NCI-H1092 (cell line): ENCODE data around the gene TMEFF1.
"Not testable (repeated sequence)": the region's sequence is repeated elsewhere in the genome, so short reads cannot be mapped to it uniquely, and the experiment has no call there.

Experiments
- DNase-seq: peaks from one replicate; lab custom pipeline; 2025; lab: John Stamatoyannopoulos, UW

Gene TMEFF1

DNA sequence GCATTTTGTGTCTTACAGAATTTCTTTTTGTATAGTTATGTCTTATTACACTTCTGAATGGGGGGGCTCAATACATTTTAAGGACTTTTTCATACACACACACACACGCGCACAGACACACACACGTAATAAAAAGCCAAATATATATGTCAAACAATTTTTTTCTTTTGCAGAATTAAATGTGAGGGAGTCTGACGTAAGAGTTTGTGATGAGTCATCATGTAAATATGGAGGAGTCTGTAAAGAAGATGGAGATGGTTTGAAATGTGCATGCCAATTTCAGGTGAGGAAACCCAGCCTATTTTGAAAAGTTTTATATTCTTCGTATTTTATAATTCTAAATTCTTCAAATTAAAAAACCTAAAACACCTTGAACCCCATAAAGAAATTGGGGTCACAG lies 25.6 kb downstream of the TMEFF1 start:
- no peak for DNase-seq

GRCh38 chr9:100499460-100499859 lies 26.5 kb downstream of the TMEFF1 start:
- no peak for DNase-seq

GRCh38 chr9:100499866-100500265 lies 26.9 kb downstream of the TMEFF1 start:
- DNase-seq: no peak

DNA sequence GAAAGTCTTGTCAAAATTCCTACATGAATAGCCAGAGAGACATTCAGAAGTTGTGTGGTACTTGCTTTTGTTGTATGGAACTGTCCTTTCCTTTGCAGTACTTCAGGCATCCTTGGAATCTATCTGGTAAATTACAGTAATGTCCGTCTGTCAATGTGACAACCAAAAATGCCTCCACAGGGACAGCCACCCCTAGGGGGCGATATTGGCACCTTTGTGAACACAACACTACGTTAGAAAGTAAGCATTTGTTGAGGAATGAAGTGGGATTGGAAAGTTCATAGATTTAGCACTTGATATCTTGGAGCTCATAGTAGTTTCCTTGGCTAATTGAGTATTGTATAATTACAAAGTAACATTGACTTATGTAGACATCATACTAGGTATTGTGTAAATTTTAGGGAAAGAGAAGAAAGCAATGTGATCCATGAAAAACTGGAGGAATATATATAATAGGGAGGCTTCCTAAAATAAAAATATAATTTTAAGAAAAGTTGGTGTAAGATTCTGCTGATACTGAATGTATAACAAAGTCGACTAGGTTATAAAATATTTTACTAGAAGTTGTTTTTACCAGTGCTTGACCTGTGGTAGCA lies 32.7 kb downstream of the TMEFF1 start:
- DNase-seq: no peak

DNA sequence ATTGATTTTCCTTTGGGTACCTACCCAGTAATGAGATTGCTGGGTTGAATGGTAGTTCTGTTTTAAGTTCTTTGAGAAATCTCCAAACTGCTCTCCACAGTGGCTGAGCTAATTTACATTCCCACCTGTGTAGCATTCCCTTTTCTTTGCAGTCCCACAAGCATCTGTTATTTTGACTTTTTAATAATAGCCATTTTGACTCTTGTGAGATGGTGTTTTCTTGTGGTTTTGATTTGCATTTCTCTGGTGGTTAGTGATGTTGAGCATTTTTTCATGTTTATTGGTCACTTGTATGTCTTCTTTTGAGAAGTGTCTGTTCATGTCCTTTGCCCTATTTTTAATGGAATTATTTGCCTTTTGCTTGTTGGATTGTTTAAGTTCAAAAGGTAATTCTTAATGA lies 34.4 kb downstream of the TMEFF1 start:
- not testable (repeated sequence) for DNase-seq

DNA sequence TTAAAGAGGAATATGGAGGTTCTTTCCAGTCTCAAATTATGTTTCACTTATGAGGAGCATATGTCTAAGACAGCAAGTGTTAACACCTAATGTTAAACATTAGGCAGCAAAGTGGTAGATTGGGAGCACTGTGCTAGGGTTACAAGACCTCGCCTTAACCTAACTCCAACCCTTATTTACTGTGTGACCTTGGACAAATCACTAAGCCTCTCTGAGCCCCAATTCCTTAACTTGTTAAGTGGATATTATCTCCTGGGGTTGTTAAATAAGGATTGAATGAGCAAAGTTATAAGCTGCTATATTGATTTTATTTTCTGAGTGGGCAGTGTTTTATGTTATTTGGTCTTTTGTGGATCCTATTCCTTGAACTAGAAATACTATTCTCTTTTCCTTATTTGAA lies 38.3 kb downstream of the TMEFF1 start:
- DNase-seq: no peak

DNA sequence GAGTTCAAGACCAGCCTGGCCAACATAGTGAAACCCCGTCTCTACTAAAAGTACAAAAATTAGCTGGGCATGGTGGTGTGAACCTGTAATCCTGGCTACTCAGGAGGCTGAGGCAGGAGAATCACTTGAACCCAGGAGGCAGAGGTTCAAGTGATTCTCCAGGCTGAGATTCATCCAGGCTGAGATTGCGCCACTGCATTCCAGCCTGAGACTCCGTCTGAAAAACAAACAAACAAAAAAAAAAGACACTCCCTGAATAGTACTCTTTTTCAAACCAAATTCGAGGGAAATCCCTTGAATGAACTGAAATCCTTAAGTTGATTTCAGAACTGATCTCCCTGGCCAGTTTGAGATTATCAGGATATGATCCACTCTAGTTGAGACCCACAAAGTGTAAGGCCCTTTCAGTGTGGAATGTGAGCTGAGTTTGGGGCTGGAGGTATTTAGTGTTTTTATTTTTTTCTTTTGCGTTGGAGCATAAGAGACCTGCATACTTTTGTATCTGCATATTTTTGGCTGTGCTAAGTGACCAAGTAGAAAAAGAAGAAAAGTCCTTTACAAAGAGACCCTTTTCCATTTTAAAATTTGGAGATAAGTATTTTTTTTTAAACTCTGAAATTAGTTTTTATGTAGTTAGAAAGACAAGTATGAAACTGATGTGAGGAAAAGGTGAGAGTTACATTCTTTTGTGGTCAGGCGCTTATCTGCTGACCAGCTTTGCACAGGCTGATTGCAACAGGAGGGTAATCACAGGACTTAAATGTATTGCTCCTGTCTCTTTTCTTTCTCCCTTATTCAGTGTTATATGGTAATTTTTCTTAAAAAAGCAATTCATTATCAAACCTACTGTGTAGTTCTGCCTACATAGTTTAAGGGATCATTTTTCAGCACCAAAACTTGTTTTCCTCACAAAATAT lies 42.9 kb downstream of the TMEFF1 start:
- no peak for DNase-seq

DNA sequence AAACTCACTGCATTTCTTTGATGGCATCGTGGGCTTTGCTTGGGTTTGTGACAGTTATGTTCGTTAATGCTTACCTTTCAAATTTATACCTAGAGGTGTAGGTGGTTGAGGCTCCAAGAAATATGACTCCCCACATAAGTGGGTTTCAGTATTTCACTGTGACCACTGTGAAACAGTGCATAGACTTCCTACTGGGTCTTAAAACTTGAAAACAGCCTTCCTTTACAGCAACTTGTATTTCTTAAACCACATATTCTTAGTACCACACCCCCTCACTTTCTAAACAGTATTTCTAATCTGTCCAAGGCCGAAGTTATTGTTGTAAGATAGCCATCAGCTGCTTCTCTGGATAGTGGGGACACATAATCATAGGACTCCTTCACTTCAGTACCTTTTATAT lies 48.3 kb downstream of the TMEFF1 start:
- no peak for DNase-seq

DNA sequence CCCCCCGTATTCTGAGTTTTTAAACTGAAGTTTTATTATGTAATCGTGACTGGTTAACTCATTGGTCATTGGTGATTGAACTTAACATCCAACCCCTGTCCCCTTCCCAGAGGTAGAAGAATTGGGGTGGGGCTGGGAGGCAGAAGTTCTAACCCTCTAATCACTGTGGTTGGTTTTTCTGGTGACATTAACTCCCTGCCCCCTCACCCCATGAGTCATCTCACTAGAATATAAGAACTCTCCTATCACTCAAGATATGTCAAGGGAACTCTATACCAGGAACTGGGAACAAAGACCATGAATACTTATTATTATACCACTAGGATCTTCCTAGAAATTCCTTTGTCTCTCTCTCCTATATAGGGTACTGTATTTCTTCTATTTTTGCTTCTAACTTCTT lies 52.6 kb downstream of the TMEFF1 start:
- DNase-seq: no peak

DNA sequence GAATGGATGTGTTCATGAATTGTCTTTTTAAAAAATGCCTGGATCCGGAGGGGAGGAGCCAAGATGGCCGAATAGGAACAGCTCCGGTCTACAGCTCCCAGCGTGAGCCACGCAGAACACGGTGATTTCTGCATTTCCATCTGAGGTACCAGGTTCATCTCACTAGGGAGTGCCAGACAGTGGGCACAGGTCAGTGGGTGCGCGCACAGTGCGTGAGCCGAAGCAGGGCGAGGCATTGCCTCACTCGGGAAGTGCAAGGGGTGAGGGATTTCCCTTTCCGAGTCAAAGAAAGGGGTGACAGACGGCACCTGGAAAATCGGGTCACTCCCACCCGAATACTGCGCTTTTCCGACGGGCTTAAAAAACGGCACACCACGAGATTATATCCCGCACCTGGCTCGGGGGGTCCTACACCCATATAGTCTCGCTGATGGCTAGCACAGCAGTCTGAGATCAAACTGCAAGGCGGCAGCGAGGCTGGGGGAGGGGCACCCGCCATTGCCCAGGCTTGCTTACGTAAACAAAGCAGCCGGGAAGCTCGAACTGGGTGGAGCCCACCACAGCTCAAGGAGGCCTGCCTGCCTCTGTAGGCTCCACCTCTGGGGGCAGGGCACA lies 54.3 kb downstream of the TMEFF1 start:
- not testable (repeated sequence) for DNase-seq

DNA sequence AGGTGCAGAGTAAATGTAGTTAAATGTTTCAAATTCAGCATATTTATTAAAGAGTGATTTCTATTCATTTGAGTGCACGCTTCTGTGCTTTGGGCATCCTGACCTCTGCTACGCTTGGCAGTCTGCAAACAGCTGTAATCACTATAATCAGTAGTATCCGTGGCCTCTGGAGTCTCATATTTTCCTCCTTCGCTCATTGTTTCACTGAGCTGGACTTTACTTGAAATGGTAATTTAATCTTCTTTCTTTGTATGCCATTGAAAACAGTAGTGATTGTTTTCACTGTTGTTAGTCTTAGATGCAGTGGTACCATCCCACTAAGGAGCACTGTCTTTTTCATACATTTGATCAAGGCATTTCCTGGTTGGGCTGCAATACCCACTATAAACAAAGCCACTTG lies 61.5 kb downstream of the TMEFF1 start:
- no peak for DNase-seq

- DNase-seq: no peak
These were observed 67.4 kb downstream of the TMEFF1 start for GRCh38 chr9:100540327-100540726.

DNA sequence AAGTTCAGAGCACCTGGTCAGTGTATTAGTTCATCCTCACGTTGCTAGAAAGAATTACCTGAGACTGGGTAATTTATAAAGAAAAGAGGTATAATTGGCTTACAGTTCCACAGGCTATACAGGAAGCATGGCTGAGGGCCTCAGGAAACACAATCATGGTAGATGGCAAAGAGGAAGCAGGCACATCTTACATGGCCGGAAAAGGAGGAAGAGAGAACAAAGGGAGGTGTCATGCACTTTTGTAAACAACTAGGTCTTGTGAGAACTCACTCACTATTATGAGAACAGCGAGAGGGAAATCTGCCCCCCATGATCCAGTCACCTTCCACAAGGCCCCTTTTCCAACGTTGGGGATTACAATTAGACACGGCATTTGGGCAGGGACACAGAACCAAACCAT lies 76.1 kb downstream of the TMEFF1 start:
- no peak for DNase-seq

DNA sequence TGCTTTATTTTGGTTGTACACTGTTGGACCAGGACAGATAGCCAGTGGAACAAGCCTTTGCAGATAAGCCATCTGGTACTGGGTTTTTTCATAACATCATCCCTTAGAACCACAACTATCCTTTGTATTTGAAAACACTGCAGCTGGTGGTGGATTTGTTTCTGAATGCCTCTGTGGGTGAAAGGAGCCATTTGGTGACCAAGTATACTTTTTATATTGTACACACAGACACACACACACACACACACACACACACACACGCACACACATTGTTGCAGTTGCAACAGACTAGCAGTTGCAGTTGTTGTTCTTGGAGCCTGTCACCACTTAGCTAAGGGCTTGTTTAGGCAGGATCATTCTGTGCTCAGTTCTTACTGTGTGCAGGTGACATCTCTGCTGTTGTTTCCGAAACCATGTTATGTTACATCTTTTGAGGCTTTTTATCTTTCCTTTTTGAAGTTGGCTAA lies 82.0 kb downstream of the TMEFF1 start:
- DNase-seq: no peak

- no peak for DNase-seq
These were observed 82.5 kb downstream of the TMEFF1 start for GRCh38 chr9:100555471-100555870.

DNA sequence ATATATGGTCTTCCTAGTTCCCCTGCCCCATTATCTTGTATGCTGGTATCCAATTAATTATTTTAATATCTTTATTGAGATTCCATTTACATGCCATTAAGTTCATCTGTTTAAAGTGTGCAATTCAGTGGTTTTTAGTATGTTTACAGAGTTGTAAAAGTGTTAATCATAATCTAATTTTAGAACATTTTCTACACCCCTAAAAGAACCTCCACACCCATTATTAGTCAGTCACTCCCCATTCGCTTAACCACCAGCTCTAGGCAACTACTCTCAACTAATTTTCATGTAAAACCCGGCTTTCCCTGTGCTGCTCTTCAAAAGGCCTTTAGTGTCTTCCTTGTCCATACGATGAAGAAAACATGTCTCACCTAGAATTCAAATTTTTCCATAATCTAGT lies 84.1 kb downstream of the TMEFF1 start:
- no peak for DNase-seq

GRCh38 chr9:100561256-100561655 lies 88.3 kb downstream of the TMEFF1 start:
- no peak for DNase-seq

- DNase-seq: no peak
These were observed 94.9 kb downstream of the TMEFF1 start for GRCh38 chr9:100567856-100568255.

- DNase-seq: no peak
These were observed 100.8 kb downstream of the TMEFF1 start for GRCh38 chr9:100573655-100574260.

DNA sequence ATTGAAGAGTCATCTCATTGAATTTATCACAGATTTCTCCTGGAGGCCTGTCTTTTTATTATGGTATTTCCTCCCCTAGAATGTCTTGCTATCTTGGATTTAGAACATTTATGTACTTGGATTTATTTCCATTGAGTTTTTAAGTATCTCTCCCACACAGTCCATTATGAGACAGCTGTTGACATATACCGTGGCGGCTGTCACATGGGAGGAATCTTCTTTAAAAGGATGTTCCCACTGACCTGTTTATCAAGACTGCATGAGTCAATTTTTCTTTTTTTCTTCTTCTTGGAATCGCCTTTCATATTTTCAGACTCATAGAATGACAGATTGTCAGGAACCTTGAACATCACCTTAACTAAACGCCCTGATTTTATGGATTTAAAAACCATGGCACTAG lies 102.1 kb downstream of the TMEFF1 start:
- DNase-seq: no peak

DNA sequence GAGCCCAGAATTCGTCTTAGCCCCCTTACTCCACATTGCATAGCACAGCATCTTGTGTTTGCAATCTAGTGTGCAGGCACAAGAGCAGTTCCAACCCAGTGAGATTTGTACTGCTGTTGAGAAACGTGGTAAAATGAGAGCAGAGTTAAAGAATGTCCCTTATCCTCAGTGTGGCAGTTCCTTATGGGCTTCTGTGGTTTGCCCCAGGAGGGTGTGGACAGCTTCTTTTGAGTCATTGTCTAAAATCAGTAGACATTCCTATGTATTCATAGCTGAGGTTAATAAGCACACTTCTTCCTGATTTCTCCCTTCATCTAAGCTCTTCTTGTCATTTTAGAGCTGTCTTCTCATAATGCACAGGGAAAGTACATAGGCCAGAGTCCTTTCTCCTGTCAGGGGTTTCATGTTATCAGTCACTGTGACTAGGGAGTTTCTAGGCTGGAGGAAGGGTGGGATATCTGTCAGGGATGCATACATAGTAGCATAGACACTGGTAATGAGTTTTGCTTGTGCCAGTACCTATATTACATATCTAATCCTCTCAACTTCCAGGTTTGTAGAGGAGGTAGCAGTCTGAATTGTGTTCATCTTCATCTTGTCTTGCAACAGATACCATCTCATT lies 102.9 kb downstream of the TMEFF1 start:
- no peak for DNase-seq

GRCh38 chr9:100577776-100578448 lies 105.0 kb downstream of the TMEFF1 start, which contains the start of gene CAVIN4:
Gene CAVIN4, plus strand, starts transcription at chr9:100578079. Its CDS starts 65 bp downstream, at chr9:100578144.
- DNase-seq: no peak
